Measurements from ENCODE around the gene TPM2.

Gene TPM2

GRCh38 chr9:35717132-35717870, 27.6 kb upstream of the TPM2 start:
- no peak for DNase-seq

- DNase-seq, result no peak
These were observed 26.5 kb upstream of the TPM2 start for GRCh38 chr9:35716230-35716629.

- DNase-seq, result no peak
These were observed 25.0 kb upstream of the TPM2 start for GRCh38 chr9:35714579-35715252.

GRCh38 chr9:35714123-35714522, 24.4 kb upstream of the TPM2 start:
- DNase-seq, result no peak

- no peak for DNase-seq
These were observed 23.9 kb upstream of the TPM2 start for GRCh38 chr9:35713578-35713977.

GRCh38 chr9:35712762-35713400, 23.2 kb upstream of the TPM2 start:
- no peak for DNase-seq

GRCh38 chr9:35711501-35712428, 22.0 kb upstream of the TPM2 start:
- no peak for DNase-seq

- DNase-seq, result no peak
These were observed 21.2 kb upstream of the TPM2 start for GRCh38 chr9:35710818-35711500.

GRCh38 chr9:35708146-35708545, 18.4 kb upstream of the TPM2 start:
- no peak for DNase-seq

GRCh38 chr9:35706951-35707350, 17.2 kb upstream of the TPM2 start:
- no peak for DNase-seq

GRCh38 chr9:35705836-35706430, 16.2 kb upstream of the TPM2 start:
- DNase-seq, result no peak

GRCh38 chr9:35705372-35705771, 15.6 kb upstream of the TPM2 start:
- no peak for DNase-seq

- DNase-seq, result no peak
These were observed 14.4 kb upstream of the TPM2 start for GRCh38 chr9:35703906-35704672.

GRCh38 chr9:35702696-35703095, 13.0 kb upstream of the TPM2 start:
- DNase-seq, result no peak

GRCh38 chr9:35700942-35701341, 11.2 kb upstream of the TPM2 start:
- no peak for DNase-seq

- no peak for DNase-seq
These were observed 10.3 kb upstream of the TPM2 start for GRCh38 chr9:35700031-35700430.

- no peak for DNase-seq
These were observed 8.5 kb upstream of the TPM2 start for GRCh38 chr9:35698231-35698630.

GRCh38 chr9:35697486-35697885, 7.8 kb upstream of the TPM2 start:
- no peak for DNase-seq

- no peak for DNase-seq
These were observed 6.9 kb upstream of the TPM2 start for GRCh38 chr9:35696520-35697215.

- no peak for DNase-seq
These were observed 6.2 kb upstream of the TPM2 start for GRCh38 chr9:35695943-35696401.
